Lower leg skin (tissue), 3 donors: Measurements from ENCODE around the gene NRG4.

Experiments used
- CTCF ChIP-seq, 3 donors: fragments of 450-650 bp; IDR thresholded peaks; one replicate each; pipeline ENCODE4 v1.5.1; 2016; ENCODE audit warnings: antibody characterized with exemption in 3 of 3, mild to moderate bottlenecking in 3 of 3, moderate library complexity in 2 of 3
- POLR2A ChIP-seq, 2 donors: fragments of 450-650 bp; IDR thresholded peaks; one replicate each; pipeline ENCODE4 v1.6.1; 2016 to 2017; ENCODE audit warnings: antibody characterized with exemption in 2 of 2, mild to moderate bottlenecking in 1 of 2, moderate library complexity in 1 of 2

GRCh38 chr15:76061700-76062099 lies 49.5 kb upstream of the NRG4 start:
- TF ChIP-seq CTCF (IDR thresholded peaks at IDR 0.05), result no peak
- TF ChIP-seq POLR2A (IDR thresholded peaks at IDR 0.05), result no peak
